ENCODE measurements around the gene CNBD2.
"Not testable (repeated sequence)": the region's sequence is repeated elsewhere in the genome, so short reads cannot be mapped to it uniquely, and the experiment has no call there.

Gene CNBD2

DNA sequence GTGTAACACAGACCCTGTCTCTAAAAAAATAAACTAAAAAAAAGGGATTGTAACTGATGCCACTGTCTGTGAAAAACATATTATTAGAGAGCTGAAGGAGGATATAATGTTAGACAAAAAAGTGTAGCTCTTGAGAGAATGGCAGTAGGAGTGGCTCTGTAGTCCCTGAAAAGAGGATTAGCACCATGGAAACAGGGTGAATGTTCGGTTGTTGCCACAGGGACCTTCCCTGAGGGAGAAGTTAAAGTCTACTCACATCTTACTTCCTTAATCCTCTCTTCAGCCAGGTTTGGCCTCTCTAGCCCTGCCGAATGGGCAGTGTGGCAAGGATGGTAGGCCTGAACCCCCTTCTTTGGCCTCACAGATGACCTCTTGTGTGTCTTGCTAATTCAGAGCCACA is 26.1 kb upstream of the CNBD2 start:
- Histone ChIP-seq H3K4me2 (ENCODE audit: low read length) (no peak overlapping the region), H2BK120ac (ENCODE audit: low read depth, low read length) (no peak overlapping the region), H3K79me1 (ENCODE audit: low read length) (no peaks in the 10 kb centered on the region), H3K23ac (ENCODE audit: low read length) (no peak overlapping the region), H4K8ac (ENCODE audit: low read depth, low read length) (no peak overlapping the region), H3K27me3 (ENCODE audit: insufficient read depth, low read length, poor library complexity) (no peaks in the 10 kb centered on the region), H3K36me3 (ENCODE audit: control insufficient read depth, insufficient read depth, low read length) (no peaks in the 10 kb centered on the region), H3K9ac (ENCODE audit: low read length) (no peak overlapping the region), H3K4me1 (ENCODE audit: control insufficient read depth, low read depth, low read length) (no peaks in the 10 kb centered on the region), H4K5ac (ENCODE audit: low read length) (no peak overlapping the region), H2AK5ac (ENCODE audit: low read length) (no peak overlapping the region), H3K4ac (ENCODE audit: low read depth, low read length) (no peak overlapping the region), H2BK15ac (replicated peaks; ENCODE audit: low read depth) (no peak overlapping the region), H3K4me3 (ENCODE audit: low read length) (no peak overlapping the region), H3K79me2 (ENCODE audit: control insufficient read depth, insufficient read depth, low read length) (no peaks in the 10 kb centered on the region), H3K18ac (ENCODE audit: low read length) (no peak overlapping the region), H2BK5ac (ENCODE audit: low read length) (no peak overlapping the region), H3K56ac (ENCODE audit: low read length) (no peak overlapping the region), H3K27ac (ENCODE audit: low read depth, low read length) (no peak overlapping the region)
- peak; percentile 31 for DNase-seq
- WGBS (ENCODE audit: extremely low coverage, insufficient coverage, low lambda C conversion rate), result no CpG with 5 or more reads among the region's 2 CpGs

DNA sequence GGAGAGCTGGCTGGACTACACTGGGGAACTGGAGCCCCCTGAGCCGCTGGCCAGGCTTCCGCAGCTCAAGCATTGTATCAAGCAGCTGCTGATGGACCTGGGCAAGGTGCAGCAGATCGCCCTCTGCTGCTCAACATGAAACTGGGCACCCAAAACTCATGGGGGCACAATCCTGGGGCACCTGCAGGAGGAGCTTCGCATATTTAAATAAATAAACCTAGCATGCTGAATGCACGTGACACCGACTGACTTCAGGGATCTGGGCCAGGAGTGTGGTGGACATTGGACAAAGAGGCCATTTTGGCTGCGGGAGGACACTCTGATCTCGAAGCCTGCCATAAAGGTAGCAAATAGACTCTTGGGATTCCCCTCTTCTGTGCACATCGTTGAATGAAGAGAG is 20.9 kb upstream of the CNBD2 start:
- no peaks in the 10 kb centered on the region for H3K79me1 ChIP-seq (ENCODE audit: low read length)
- H3K4ac ChIP-seq (ENCODE audit: low read depth, low read length), result no peak overlapping the region
- no peaks in the 10 kb centered on the region for H3K27me3 ChIP-seq (ENCODE audit: insufficient read depth, low read length, poor library complexity)
- no peak overlapping the region for H2BK120ac ChIP-seq (ENCODE audit: low read depth, low read length)
- H2BK5ac ChIP-seq (ENCODE audit: low read length), result no peak overlapping the region
- no CpG with 5 or more reads among the region's 9 CpGs for WGBS (ENCODE audit: extremely low coverage, insufficient coverage, low lambda C conversion rate)
- no peak overlapping the region for H3K4me2 ChIP-seq (ENCODE audit: low read length)
- no peak overlapping the region for H3K23ac ChIP-seq (ENCODE audit: low read length)
- H2BK15ac ChIP-seq (replicated peaks; ENCODE audit: low read depth), result no peak overlapping the region
- no peak overlapping the region for H3K56ac ChIP-seq (ENCODE audit: low read length)
- H3K36me3 ChIP-seq (ENCODE audit: control insufficient read depth, insufficient read depth, low read length), result no peaks in the 10 kb centered on the region
- peaks cover 2% of the 10 kb centered on the region for H3K79me2 ChIP-seq (ENCODE audit: control insufficient read depth, insufficient read depth, low read length)
- H3K9ac ChIP-seq (ENCODE audit: low read length), result no peak overlapping the region
- no peak overlapping the region for H2AK5ac ChIP-seq (ENCODE audit: low read length)
- H4K8ac ChIP-seq (ENCODE audit: low read depth, low read length), result no peak overlapping the region
- no peak overlapping the region for H3K27ac ChIP-seq (ENCODE audit: low read depth, low read length)
- no peaks in the 10 kb centered on the region for H3K4me1 ChIP-seq (ENCODE audit: control insufficient read depth, low read depth, low read length)
- peak; percentile 80 for DNase-seq
- H3K4me3 ChIP-seq (ENCODE audit: low read length), result no peak overlapping the region
- no peak overlapping the region for H4K5ac ChIP-seq (ENCODE audit: low read length)
- H3K18ac ChIP-seq (ENCODE audit: low read length), result no peak overlapping the region

DNA sequence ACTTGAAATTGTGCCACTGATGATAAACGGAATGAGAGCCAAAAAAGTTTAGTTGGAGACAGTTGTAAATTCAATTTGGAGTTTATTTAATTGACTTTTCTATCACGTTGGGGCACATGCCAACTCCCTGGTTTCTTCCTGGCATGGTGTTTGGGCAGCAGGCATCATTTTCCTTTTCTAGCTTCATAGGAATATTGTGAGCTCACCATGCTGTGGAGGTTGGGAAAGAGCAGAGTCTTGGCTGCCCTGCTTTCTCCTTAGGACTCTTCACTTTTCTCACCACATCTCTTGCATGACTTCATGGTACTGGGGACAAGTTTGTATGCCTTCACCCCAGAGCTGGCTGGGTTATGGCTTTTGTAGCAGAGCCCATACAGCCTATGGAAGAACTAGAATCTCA is 20.5 kb upstream of the CNBD2 start:
- no peaks in the 10 kb centered on the region for H3K27me3 ChIP-seq (ENCODE audit: insufficient read depth, low read length, poor library complexity)
- no peak overlapping the region for H2BK5ac ChIP-seq (ENCODE audit: low read length)
- H3K9ac ChIP-seq (ENCODE audit: low read length), result no peak overlapping the region
- no peak overlapping the region for H3K56ac ChIP-seq (ENCODE audit: low read length)
- H3K23ac ChIP-seq (ENCODE audit: low read length), result no peak overlapping the region
- H3K79me1 ChIP-seq (ENCODE audit: low read length), result peaks cover 2% of the 10 kb centered on the region
- H3K4me1 ChIP-seq (ENCODE audit: control insufficient read depth, low read depth, low read length), result no peaks in the 10 kb centered on the region
- H2BK15ac ChIP-seq (replicated peaks; ENCODE audit: low read depth), result no peak overlapping the region
- no peaks in the 10 kb centered on the region for H3K36me3 ChIP-seq (ENCODE audit: control insufficient read depth, insufficient read depth, low read length)
- no peak overlapping the region for H3K4me2 ChIP-seq (ENCODE audit: low read length)
- no peak for DNase-seq
- H3K4me3 ChIP-seq (ENCODE audit: low read length), result no peak overlapping the region
- no CpG with 5 or more reads among the region's 2 CpGs for WGBS (ENCODE audit: extremely low coverage, insufficient coverage, low lambda C conversion rate)
- H4K5ac ChIP-seq (ENCODE audit: low read length), result no peak overlapping the region
- no peak overlapping the region for H3K27ac ChIP-seq (ENCODE audit: low read depth, low read length)
- H3K4ac ChIP-seq (ENCODE audit: low read depth, low read length), result no peak overlapping the region
- no peak overlapping the region for H2AK5ac ChIP-seq (ENCODE audit: low read length)
- peaks cover 6% of the 10 kb centered on the region for H3K79me2 ChIP-seq (ENCODE audit: control insufficient read depth, insufficient read depth, low read length)
- H2BK120ac ChIP-seq (ENCODE audit: low read depth, low read length), result no peak overlapping the region
- H3K18ac ChIP-seq (ENCODE audit: low read length), result no peak overlapping the region
- no peak overlapping the region for H4K8ac ChIP-seq (ENCODE audit: low read depth, low read length)

DNA sequence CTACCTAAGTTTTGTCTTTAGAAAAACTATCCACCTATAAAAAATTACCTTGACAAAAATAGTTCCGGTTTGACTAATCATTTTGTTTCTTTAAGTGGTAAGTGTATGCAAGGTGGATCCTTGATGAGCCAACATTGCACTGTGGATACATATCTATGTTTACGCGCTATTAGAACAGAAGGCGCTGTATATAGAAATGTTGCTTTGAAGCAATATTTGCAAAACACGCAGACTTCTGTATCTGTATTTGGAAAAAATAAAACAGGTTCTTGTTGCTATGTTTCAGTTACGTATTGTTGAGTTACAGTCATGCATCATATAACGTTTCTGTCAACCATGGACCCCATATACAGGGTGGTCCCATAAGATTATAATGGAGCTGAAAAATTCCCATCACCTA is 18.3 kb upstream of the CNBD2 start:
- WGBS (ENCODE audit: extremely low coverage, insufficient coverage, low lambda C conversion rate), result no CpG with 5 or more reads among the region's 7 CpGs
- Histone ChIP-seq H3K9ac (ENCODE audit: low read length) (no peak overlapping the region), H3K56ac (ENCODE audit: low read length) (no peak overlapping the region), H3K4ac (ENCODE audit: low read depth, low read length) (no peak overlapping the region), H3K27ac (ENCODE audit: low read depth, low read length) (no peak overlapping the region), H3K79me1 (ENCODE audit: low read length) (peaks cover 6% of the 10 kb centered on the region), H3K23ac (ENCODE audit: low read length) (no peak overlapping the region), H3K18ac (ENCODE audit: low read length) (no peak overlapping the region), H2BK15ac (replicated peaks; ENCODE audit: low read depth) (no peak overlapping the region), H3K27me3 (ENCODE audit: insufficient read depth, low read length, poor library complexity) (no peaks in the 10 kb centered on the region), H3K4me2 (ENCODE audit: low read length) (no peak overlapping the region), H2BK120ac (ENCODE audit: low read depth, low read length) (no peak overlapping the region), H3K36me3 (ENCODE audit: control insufficient read depth, insufficient read depth, low read length) (no peaks in the 10 kb centered on the region), H3K4me1 (ENCODE audit: control insufficient read depth, low read depth, low read length) (no peaks in the 10 kb centered on the region), H3K4me3 (ENCODE audit: low read length) (no peak overlapping the region), H3K79me2 (ENCODE audit: control insufficient read depth, insufficient read depth, low read length) (peaks cover 11% of the 10 kb centered on the region), H2AK5ac (ENCODE audit: low read length) (no peak overlapping the region), H4K5ac (ENCODE audit: low read length) (no peak overlapping the region), H4K8ac (ENCODE audit: low read depth, low read length) (no peak overlapping the region), H2BK5ac (ENCODE audit: low read length) (no peak overlapping the region)
- DNase-seq, result no peak

DNA sequence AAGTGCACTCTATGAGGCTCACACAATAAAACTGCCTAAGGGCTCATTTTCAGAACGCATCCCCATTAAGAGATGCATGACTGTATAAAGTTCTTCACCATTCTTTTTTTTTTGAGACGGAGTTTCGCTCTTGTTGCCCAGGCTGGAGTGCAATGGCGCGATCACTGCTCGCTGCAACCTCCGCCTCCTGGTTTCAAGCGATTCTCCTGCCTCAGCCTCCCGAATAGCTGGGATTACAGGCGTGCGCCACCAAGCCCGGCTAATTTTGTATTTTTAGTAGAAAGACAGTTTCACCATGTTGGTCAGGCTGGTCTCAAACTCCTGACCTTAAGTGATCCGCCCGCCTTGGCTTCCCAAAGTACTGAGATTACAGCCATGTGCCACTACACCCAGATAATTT is 16.3 kb upstream of the CNBD2 start:
- not testable (repeated sequence) for H3K4me2 ChIP-seq (ENCODE audit: low read length); H3K36me3 ChIP-seq (ENCODE audit: control insufficient read depth, insufficient read depth, low read length); H3K18ac ChIP-seq (ENCODE audit: low read length); H3K23ac ChIP-seq (ENCODE audit: low read length); H3K4ac ChIP-seq (ENCODE audit: low read depth, low read length); H4K5ac ChIP-seq (ENCODE audit: low read length); H3K56ac ChIP-seq (ENCODE audit: low read length); H3K9ac ChIP-seq (ENCODE audit: low read length); H2BK15ac ChIP-seq (replicated peaks; ENCODE audit: low read depth); H2BK120ac ChIP-seq (ENCODE audit: low read depth, low read length); H2AK5ac ChIP-seq (ENCODE audit: low read length); H3K27me3 ChIP-seq (ENCODE audit: insufficient read depth, low read length, poor library complexity); H3K4me3 ChIP-seq (ENCODE audit: low read length); H3K4me1 ChIP-seq (ENCODE audit: control insufficient read depth, low read depth, low read length); H3K27ac ChIP-seq (ENCODE audit: low read depth, low read length); H3K79me1 ChIP-seq (ENCODE audit: low read length); DNase-seq; H2BK5ac ChIP-seq (ENCODE audit: low read length); H4K8ac ChIP-seq (ENCODE audit: low read depth, low read length)
- no CpG with 5 or more reads among the region's 14 CpGs for WGBS (ENCODE audit: extremely low coverage, insufficient coverage, low lambda C conversion rate)
- H3K79me2 ChIP-seq (ENCODE audit: control insufficient read depth, insufficient read depth, low read length), result peaks cover 11% of the 10 kb centered on the region
